Peyer's patch (tissue), 4 donors: ENCODE measurements around the gene CSTF3.

ENCODE experiments used
- CTCF ChIP-seq, 6 experiments: fragments of 450-650 bp in 4 of 6; fragments of 200-600 bp in 2 of 6; sonication (generic) in 1 of 6; IDR thresholded peaks; one replicate each; pipeline ENCODE4 v1.5.1; 2017 to 2019; ENCODE audit warnings: antibody characterized with exemption in 6 of 6, mild to moderate bottlenecking in 3 of 6, moderate library complexity in 1 of 6
- POLR2A ChIP-seq, 2 donors: fragments of 450-650 bp; IDR thresholded peaks; one replicate each; pipeline ENCODE4 v1.5.1; 2017; ENCODE audit warnings: antibody characterized with exemption in 2 of 2, mild to moderate bottlenecking in 2 of 2, moderate library complexity in 2 of 2

- no peak for TF ChIP-seq POLR2A (IDR thresholded peaks at IDR 0.05)
- TF ChIP-seq CTCF (IDR thresholded peaks at IDR 0.05): no peak
Observed at GRCh38 chr11:33109294-33109895, 51.9 kb downstream of the CSTF3 start.
